ENCODE results near the gene ORC5.

DNA sequence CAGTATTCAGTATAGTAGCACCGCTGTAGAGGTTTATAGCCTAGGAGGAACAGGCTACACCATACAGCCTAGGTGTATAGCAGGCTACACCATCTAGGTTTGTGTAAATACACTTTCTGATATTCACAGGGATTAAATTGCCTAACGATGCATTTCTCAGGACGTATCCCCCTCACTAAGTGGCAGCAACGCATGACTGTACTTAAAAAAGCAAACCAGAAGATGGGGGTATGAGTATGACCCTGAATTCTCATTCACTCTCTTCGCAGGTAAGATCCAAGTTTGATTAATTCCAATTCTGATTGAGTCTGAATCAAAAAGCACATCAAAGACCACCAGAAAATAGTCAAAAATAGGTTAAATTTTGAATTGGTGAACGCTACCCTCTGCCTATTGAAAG is 972 bp downstream of the ORC5 start:
- TF ChIP-seq, protein P1, sequence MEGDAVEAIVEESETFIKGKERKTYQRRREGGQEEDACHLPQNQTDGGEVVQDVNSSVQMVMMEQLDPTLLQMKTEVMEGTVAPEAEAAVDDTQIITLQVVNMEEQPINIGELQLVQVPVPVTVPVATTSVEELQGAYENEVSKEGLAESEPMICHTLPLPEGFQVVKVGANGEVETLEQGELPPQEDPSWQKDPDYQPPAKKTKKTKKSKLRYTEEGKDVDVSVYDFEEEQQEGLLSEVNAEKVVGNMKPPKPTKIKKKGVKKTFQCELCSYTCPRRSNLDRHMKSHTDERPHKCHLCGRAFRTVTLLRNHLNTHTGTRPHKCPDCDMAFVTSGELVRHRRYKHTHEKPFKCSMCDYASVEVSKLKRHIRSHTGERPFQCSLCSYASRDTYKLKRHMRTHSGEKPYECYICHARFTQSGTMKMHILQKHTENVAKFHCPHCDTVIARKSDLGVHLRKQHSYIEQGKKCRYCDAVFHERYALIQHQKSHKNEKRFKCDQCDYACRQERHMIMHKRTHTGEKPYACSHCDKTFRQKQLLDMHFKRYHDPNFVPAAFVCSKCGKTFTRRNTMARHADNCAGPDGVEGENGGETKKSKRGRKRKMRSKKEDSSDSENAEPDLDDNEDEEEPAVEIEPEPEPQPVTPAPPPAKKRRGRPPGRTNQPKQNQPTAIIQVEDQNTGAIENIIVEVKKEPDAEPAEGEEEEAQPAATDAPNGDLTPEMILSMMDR (IDR thresholded peaks at IDR 0.05): no peak
- no peak for TF ChIP-seq POLR2A (IDR thresholded peaks at IDR 0.05)

Data from esophagus squamous epithelium (tissue), 4 donors.